ENCODE results near the gene HHIP.

The HHIP gene

DNA sequence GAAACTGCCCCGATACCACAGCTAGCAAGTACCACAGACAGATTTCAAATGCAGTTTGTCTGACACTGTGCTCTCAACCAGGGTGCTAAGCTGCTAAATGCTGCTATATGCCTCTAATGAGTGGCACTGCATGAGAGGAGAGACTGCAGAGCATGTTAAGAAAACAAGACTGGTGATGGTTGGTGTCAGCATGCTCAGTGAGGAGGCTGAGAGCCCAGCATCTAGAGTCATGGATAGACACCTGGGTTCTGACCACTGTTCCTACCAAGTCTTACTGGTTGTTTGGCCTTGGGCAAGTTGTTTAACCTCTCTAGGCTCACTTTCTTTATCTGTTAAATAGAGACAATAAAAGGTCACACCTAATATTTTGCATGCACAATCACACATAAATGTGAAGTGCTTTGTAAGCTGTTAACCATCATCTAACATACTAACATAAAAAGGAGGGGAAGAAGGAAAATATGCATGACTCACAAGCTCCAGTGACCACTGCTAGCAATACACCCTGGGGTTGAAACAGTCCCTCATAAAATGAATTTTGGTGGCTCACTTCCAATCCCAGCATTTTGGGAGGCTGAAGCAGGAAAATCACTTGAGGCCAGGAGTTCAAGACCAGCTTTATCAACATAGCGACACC lies 20.7 kb downstream of the HHIP start:
- DNase-seq (ENCODE audit: low read depth) = peak; percentile 65
- TF ChIP-seq, protein P1, sequence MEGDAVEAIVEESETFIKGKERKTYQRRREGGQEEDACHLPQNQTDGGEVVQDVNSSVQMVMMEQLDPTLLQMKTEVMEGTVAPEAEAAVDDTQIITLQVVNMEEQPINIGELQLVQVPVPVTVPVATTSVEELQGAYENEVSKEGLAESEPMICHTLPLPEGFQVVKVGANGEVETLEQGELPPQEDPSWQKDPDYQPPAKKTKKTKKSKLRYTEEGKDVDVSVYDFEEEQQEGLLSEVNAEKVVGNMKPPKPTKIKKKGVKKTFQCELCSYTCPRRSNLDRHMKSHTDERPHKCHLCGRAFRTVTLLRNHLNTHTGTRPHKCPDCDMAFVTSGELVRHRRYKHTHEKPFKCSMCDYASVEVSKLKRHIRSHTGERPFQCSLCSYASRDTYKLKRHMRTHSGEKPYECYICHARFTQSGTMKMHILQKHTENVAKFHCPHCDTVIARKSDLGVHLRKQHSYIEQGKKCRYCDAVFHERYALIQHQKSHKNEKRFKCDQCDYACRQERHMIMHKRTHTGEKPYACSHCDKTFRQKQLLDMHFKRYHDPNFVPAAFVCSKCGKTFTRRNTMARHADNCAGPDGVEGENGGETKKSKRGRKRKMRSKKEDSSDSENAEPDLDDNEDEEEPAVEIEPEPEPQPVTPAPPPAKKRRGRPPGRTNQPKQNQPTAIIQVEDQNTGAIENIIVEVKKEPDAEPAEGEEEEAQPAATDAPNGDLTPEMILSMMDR (conservative IDR thresholded peaks at IDR 0.05; ENCODE audit: low read depth, low read length) = no peak

DNA sequence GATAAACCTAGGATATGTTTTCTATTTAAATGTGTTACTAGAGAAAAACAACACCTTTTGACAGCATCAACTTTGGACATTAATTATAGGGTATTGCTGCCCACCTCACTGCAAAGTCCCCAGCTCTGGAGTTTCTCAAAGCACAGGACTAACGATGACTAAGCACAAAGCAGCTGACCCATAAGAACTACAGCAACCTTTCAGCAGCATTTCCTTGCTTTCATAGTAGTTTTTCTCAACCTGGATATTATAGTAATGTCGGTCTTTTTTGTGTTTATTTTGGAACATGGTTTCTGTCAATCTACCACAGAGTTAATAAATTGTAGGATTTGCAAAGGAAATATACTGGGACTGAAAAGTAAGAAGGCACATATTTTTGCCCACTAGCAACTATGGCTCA lies 21.5 kb downstream of the HHIP start:
- peak; percentile 61 for DNase-seq (ENCODE audit: low read depth)
- H3K4me3 ChIP-seq (ENCODE audit: low read depth, low read length) = no peak overlapping the region
- TF ChIP-seq, protein P1 (conservative IDR thresholded peaks at IDR 0.05; ENCODE audit: low read depth, low read length) = no peak

More for the DNA sequence above, 20.7 kb downstream of the HHIP start:
- H3K4me3 ChIP-seq (ENCODE audit: low read depth, low read length) = no peak overlapping the region

DNA sequence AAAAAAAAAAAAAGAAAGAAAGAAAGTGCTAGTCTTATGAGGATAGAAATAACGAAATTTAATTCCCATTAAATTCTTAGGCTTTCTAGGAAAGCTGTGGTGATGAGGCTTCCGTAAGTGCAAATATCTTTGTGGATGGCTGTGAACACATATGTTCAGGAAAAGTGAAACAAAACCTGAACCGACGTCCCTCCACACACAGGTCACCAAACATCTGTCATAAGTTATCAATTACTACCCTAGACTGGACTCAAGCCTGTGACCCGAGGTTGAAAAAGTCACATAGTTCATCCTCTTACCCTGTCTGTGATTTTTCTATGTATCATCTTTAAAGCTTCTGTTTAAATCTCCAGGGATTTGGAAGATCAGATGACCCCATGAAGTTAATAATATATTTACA lies 24.8 kb downstream of the HHIP start:
- no peak overlapping the region for H3K4me3 ChIP-seq (ENCODE audit: low read depth, low read length)
- DNase-seq (ENCODE audit: low read depth) = no peak
- TF ChIP-seq, protein P1 (conservative IDR thresholded peaks at IDR 0.05; ENCODE audit: low read depth, low read length) = no peak

DNA sequence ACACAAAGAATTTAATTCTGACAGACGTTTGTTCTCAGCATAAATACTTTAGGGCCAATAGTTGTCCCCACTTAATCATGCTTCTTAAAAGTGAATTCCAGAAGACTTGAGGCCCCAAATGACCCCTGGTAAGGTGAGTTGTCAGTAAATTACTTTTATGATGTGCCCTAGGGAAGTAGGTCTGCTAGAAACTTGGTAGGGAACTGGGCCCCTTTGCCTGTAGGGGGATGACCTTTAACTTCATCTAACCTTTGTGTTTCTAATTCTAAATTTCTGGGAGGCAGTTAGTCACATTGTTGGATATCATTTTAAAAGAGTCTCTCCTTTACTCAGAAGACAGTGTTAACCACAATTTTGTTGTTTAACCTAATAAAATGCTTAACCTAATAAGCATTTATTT lies 28.8 kb downstream of the HHIP start:
- TF ChIP-seq, protein P1 (conservative IDR thresholded peaks at IDR 0.05; ENCODE audit: low read depth, low read length) = no peak
- H3K4me3 ChIP-seq (ENCODE audit: low read depth, low read length) = no peak overlapping the region
- no peak for DNase-seq (ENCODE audit: low read depth)

DNA sequence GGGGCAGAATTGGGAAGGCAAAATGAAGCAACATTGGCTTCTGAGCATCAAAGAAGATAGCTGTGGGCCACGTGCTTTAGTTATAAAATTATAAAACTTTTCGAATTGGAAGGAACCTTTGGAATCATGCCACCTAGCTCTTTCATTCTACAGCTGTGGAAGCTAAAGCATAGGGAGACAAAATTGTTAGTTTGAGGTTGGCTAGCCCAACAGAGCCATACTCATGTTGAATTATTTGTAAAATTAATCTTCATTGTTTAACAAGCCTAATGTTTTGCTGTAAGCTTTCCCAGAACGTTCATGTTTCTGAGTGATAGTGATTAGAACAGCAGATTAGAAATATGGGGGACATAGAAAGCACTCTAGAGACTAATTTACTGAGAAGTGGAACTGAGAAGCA lies 35.9 kb downstream of the HHIP start:
- no peak for DNase-seq (ENCODE audit: low read depth)
- TF ChIP-seq, protein P1 (conservative IDR thresholded peaks at IDR 0.05; ENCODE audit: low read depth, low read length) = no peak
- no peak overlapping the region for H3K4me3 ChIP-seq (ENCODE audit: low read depth, low read length)

DNA sequence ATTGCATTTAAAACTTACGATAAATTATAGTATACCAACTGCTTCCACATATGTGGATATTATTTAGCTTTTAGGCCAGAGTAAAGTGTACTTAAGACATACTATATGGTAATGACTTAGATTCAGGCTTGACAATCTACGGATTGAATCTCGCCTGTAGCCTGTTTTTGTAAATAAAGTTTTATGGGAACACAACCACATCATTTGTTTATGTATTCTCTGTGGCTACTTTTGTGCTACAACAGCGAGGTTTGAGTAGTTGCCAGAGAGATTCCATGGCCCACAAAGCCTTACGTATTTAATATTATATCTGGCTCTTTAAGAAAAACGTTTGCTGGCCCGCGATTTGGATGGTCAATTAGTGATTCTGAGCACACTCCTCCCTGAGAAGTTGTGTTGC lies 37.6 kb downstream of the HHIP start:
- TF ChIP-seq, protein P1 (conservative IDR thresholded peaks at IDR 0.05; ENCODE audit: low read depth, low read length) = no peak
- DNase-seq (ENCODE audit: low read depth) = no peak
- no peak overlapping the region for H3K4me3 ChIP-seq (ENCODE audit: low read depth, low read length)

DNA sequence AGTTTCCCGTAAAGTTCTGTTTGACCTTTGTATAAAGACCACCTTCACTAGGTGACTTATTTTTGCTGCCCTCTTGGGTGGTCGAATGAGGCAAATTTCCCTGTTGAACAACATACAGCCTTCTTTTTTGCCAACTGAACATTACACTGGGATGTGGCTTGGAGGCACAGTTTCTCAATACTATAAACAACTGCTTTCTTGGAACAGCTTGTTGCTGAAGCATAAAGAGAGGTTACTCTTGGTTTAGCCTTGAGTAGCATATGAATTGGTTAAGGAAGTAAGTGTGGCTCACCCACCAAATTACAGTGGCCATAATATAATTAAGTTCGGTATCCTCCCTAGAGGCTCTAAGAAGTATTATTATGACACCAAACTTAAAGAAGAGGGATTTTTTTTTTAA lies 40.0 kb downstream of the HHIP start:
- TF ChIP-seq, protein P1 (conservative IDR thresholded peaks at IDR 0.05; ENCODE audit: low read depth, low read length) = no peak
- peak; percentile 37 for DNase-seq (ENCODE audit: low read depth)
- no peak overlapping the region for H3K4me3 ChIP-seq (ENCODE audit: low read depth, low read length)

Measured in choroid plexus epithelial cell (primary cell).